ENCODE measurements around the gene ATF7IP. TPM values are rescaled to one million over a fixed set of nuclear protein-coding genes. Genes with fewer than 3 reads are reported as not detected.

ATF7IP gene
- total RNA-seq, 3 donors from 2014 or later (not counting 1 experiment from before 2014, with no cell fraction given) = 161 to 180 (median 173) TPM

DNA sequence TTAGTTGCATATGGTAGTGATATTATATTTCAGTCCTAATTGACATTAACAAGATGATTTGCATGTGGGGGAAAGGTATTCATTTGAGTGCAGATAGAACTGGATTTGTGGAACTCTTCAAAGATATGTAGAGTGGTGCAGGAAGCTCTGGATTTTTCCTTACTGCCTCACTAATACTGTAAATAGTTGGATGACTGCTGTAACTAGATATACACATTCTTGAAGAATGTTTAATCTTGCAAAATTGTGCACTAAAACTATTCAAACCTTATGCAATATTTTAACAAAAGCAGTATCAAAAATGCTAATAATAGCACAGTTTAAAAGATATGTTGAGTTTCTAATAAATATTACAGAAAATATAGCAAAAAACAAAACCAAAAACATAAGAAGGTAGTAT is 43.1 kb upstream of the ATF7IP start:
- intact Hi-C loops (cut with micrococcal nuclease) = no loop called here
- TF ChIP-seq, protein P1, sequence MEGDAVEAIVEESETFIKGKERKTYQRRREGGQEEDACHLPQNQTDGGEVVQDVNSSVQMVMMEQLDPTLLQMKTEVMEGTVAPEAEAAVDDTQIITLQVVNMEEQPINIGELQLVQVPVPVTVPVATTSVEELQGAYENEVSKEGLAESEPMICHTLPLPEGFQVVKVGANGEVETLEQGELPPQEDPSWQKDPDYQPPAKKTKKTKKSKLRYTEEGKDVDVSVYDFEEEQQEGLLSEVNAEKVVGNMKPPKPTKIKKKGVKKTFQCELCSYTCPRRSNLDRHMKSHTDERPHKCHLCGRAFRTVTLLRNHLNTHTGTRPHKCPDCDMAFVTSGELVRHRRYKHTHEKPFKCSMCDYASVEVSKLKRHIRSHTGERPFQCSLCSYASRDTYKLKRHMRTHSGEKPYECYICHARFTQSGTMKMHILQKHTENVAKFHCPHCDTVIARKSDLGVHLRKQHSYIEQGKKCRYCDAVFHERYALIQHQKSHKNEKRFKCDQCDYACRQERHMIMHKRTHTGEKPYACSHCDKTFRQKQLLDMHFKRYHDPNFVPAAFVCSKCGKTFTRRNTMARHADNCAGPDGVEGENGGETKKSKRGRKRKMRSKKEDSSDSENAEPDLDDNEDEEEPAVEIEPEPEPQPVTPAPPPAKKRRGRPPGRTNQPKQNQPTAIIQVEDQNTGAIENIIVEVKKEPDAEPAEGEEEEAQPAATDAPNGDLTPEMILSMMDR (IDR thresholded peaks at IDR 0.05) = no peak
- H3K4me3 Mint-ChIP-seq = no peak overlapping the region
- ATAC-seq = no peak
- no peaks in the 10 kb centered on the region for H3K27me3 Mint-ChIP-seq (ENCODE audit: low read depth in 2 of 2)
- H3K9me3 Mint-ChIP-seq = no peaks in the 10 kb centered on the region
- no peak for DNase-seq
- no peaks in the 10 kb centered on the region for H3K4me1 Mint-ChIP-seq
- no peak overlapping the region for H3K27ac ChIP-seq (ENCODE audit: low read length)
- no peaks in the 10 kb centered on the region for H3K36me3 ChIP-seq (ENCODE audit: control insufficient read depth, insufficient read depth, low read length)
- H3K27me3 ChIP-seq (ENCODE audit: control insufficient read depth, insufficient read depth, low read length) = no peaks in the 10 kb centered on the region
- no peaks in the 10 kb centered on the region for H3K36me3 Mint-ChIP-seq
- no peak overlapping the region for H3K27ac Mint-ChIP-seq
- H3K4me3 ChIP-seq (ENCODE audit: low read length) = no peak overlapping the region
- no peaks in the 10 kb centered on the region for H3K4me1 ChIP-seq (ENCODE audit: control insufficient read depth, insufficient read depth, low read length)
- H3K9me3 ChIP-seq (ENCODE audit: control insufficient read depth, insufficient read depth, low read length) = no peaks in the 10 kb centered on the region

DNA sequence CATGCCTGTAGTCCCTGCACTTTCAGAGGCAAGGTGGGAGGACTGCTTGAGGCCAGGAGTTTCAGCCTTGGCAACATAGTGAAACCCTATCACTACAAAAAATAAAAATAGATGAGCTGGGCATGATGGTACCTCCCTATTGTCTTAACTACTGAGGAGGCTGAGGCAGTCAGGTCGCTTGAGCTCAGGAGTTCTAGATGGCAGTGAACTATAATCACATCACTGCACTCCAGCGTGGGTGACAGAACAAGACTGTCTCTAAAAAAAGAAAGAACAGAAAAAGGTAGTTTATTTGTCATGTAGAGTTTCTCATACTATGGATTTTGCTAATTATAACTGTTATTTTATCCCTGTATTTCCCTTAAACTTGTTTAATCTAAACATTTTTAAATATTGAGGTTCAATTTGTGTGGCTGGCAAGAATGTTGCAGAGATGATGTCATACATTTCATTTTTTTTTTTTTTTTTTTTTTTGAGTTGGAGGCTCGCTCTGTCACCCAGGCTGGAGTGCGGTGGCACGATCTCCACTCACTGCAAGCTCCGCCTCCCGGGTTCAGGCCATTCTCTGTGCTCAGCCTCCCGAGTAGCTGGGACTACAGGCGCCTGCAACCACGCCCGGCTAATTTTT is 39.7 kb upstream of the ATF7IP start:
- TF ChIP-seq, protein P1 (IDR thresholded peaks at IDR 0.05) = no peak
- 93% methylated on average over 10 of the region's 11 CpGs for WGBS (ENCODE audit: insufficient coverage)
- DNase-seq (no peak), ATAC-seq (no peak)
- H3K4me1 Mint-ChIP-seq = no peaks in the 10 kb centered on the region
- Histone ChIP-seq H3K9me3 (ENCODE audit: control insufficient read depth, insufficient read depth, low read length) (no peaks in the 10 kb centered on the region), H3K4me3 (ENCODE audit: low read length) (no peak overlapping the region), H3K27me3 (ENCODE audit: control insufficient read depth, insufficient read depth, low read length) (no peaks in the 10 kb centered on the region), H3K36me3 (ENCODE audit: control insufficient read depth, insufficient read depth, low read length) (no peaks in the 10 kb centered on the region), H3K27ac (ENCODE audit: low read length) (no peak overlapping the region), H3K4me1 (ENCODE audit: control insufficient read depth, insufficient read depth, low read length) (no peaks in the 10 kb centered on the region)
- H3K27me3 Mint-ChIP-seq (ENCODE audit: low read depth in 2 of 2) = no peaks in the 10 kb centered on the region
- intact Hi-C loops (cut with micrococcal nuclease) = no loop called here
- no peak overlapping the region for H3K27ac Mint-ChIP-seq
- no peaks in the 10 kb centered on the region for H3K36me3 Mint-ChIP-seq
- H3K4me3 Mint-ChIP-seq = no peak overlapping the region
- H3K9me3 Mint-ChIP-seq = no peaks in the 10 kb centered on the region

DNA sequence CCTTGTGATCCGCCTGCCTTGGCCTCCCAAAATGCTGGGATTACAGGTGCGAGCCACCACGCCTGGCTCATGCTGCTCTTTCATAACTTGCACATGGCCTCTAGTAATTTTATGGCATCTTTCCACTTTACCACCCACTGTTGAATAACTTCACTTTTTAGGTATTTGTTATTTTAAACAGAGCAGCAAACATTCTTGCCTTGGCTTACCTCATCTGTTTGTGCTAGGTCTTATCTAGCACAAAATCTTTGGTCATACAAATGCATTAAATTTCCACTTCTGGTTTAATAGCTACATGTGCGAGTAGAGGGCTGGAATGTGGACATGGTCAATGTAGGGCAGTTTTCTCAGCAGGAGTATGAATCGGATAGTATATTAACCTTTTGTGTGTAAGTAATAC is 38.8 kb upstream of the ATF7IP start:
- intact Hi-C loops (cut with micrococcal nuclease) = no loop called here
- H3K27ac Mint-ChIP-seq = no peak overlapping the region
- H3K9me3 ChIP-seq (ENCODE audit: control insufficient read depth, insufficient read depth, low read length) = no peaks in the 10 kb centered on the region
- H3K36me3 Mint-ChIP-seq = no peaks in the 10 kb centered on the region
- H3K27me3 Mint-ChIP-seq (ENCODE audit: low read depth in 2 of 2) = no peaks in the 10 kb centered on the region
- H3K4me3 ChIP-seq (ENCODE audit: low read length) = no peak overlapping the region
- H3K27ac ChIP-seq (ENCODE audit: low read length) = no peak overlapping the region
- DNase-seq = no peak
- no peaks in the 10 kb centered on the region for H3K4me1 ChIP-seq (ENCODE audit: control insufficient read depth, insufficient read depth, low read length)
- 96% methylated on average over 4 of the region's 5 CpGs for WGBS (ENCODE audit: insufficient coverage)
- TF ChIP-seq, protein P1 (IDR thresholded peaks at IDR 0.05) = no peak
- H3K27me3 ChIP-seq (ENCODE audit: control insufficient read depth, insufficient read depth, low read length) = no peaks in the 10 kb centered on the region
- no peaks in the 10 kb centered on the region for H3K36me3 ChIP-seq (ENCODE audit: control insufficient read depth, insufficient read depth, low read length)
- no peak for ATAC-seq
- no peaks in the 10 kb centered on the region for H3K9me3 Mint-ChIP-seq
- no peaks in the 10 kb centered on the region for H3K4me1 Mint-ChIP-seq
- H3K4me3 Mint-ChIP-seq = no peak overlapping the region

DNA sequence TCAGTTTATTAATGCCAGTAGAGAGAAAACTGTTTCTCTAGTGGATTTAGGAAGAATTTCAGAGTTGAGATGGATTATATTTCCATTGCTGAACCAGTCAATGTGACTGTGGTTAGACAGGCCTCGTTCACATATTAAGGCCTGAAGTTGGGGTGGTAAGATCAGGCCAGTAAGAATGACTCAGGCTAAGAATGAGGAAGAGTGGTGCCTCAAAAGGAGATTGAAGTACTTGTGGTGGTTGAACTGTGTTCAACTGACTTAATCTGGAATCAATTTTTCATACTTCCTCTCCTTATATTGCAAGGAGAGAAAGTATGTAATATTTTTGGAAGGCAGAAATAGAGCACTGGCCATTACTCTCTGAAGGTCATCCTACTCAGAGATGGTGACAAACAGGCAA is 37.8 kb upstream of the ATF7IP start:
- intact Hi-C loops (cut with micrococcal nuclease) = no loop called here
- no peaks in the 10 kb centered on the region for H3K36me3 ChIP-seq (ENCODE audit: control insufficient read depth, insufficient read depth, low read length)
- DNase-seq = no peak
- no peak overlapping the region for H3K27ac ChIP-seq (ENCODE audit: low read length)
- no peaks in the 10 kb centered on the region for H3K27me3 ChIP-seq (ENCODE audit: control insufficient read depth, insufficient read depth, low read length)
- ATAC-seq = peak in 1 of 3 donors; percentile 71
- Mint-ChIP-seq H3K4me1 (no peaks in the 10 kb centered on the region), H3K27ac (peak overlapping the region in 1 of 2 donors; percentile 47), H3K27me3 (ENCODE audit: low read depth in 2 of 2) (no peaks in the 10 kb centered on the region), H3K36me3 (peaks cover 6% of the 10 kb centered on the region), H3K9me3 (no peaks in the 10 kb centered on the region), H3K4me3 (no peak overlapping the region)
- TF ChIP-seq, protein P1 (IDR thresholded peaks at IDR 0.05) = no peak
- 8% methylated on average over 1 of the region's 1 CpG for WGBS (ENCODE audit: insufficient coverage)
- H3K9me3 ChIP-seq (ENCODE audit: control insufficient read depth, insufficient read depth, low read length) = peaks cover 9% of the 10 kb centered on the region
- no peaks in the 10 kb centered on the region for H3K4me1 ChIP-seq (ENCODE audit: control insufficient read depth, insufficient read depth, low read length)
- no peak overlapping the region for H3K4me3 ChIP-seq (ENCODE audit: low read length)
